HEK293 (cell line): ENCODE results near the gene EIF1AY.

Source experiments
- CTCF ChIA-PET: fragments of 350-600 bp; formaldehyde crosslinking; extraction: SDS; loops from one replicate; lab custom pipeline; 2021; ENCODE audit warnings: antibody characterized with exemption; lab: Yijun Ruan, JAX
- POLR2A ChIA-PET: fragments of 300-600 bp; formaldehyde crosslinking; extraction: SDS; loops from one replicate; lab custom pipeline; 2020; ENCODE audit warnings: antibody characterized with exemption, inconsistent platforms; lab: Yijun Ruan, JAX
- H3K27ac ChIP-seq: fragments of 200-500 bp; sonication (Bioruptor generic); 2 replicates; pipeline ENCODE4 v1.5.1; 2014; ENCODE audit warnings: low read depth, low read length, control low read depth, inconsistent platforms; ENCODE audit errors: extremely low read depth
- H3K36me3 ChIP-seq, 2 experiments: fragments of 200-500 bp in 1 of 2; sonication (Bioruptor generic) in 1 of 2; 1 replicate in 1 of 2; 2 replicates in 1 of 2; pipeline ENCODE4 v1.5.1; 2014 to 2017; ENCODE audit warnings: inconsistent platforms in 2 of 2, low read length in 2 of 2; ENCODE audit not compliant: control insufficient read depth in 2 of 2, insufficient read depth in 1 of 2
- H3K4me1 ChIP-seq: fragments of 200-500 bp; sonication (Bioruptor generic); 2 replicates; pipeline ENCODE4 v1.5.1; 2014; ENCODE audit warnings: mild to moderate bottlenecking, low read length, inconsistent platforms; ENCODE audit not compliant: control insufficient read depth, insufficient read depth
- H3K4me3 ChIP-seq: 2 replicates; pipeline ENCODE4 v1.5.1; 2011; ENCODE audit warnings: low read depth, mild to moderate bottlenecking, control low read depth, low read length, moderate library complexity
- H3K9me3 ChIP-seq: fragments of 200-500 bp; sonication (Bioruptor generic); 2 replicates; pipeline ENCODE4 v1.5.1; 2014; ENCODE audit warnings: low read depth, low read length, inconsistent platforms; ENCODE audit not compliant: control insufficient read depth, insufficient read depth
- GLI2 ChIP-seq: fragments of 450-650 bp; formaldehyde crosslinking; IDR thresholded peaks from 2 replicates; pipeline ENCODE4; 2017; ENCODE audit warnings: missing biosample characterization, missing genetic modification characterization, low read depth, borderline replicate concordance
- INSM2 ChIP-seq: fragments of 450-650 bp; formaldehyde crosslinking; IDR thresholded peaks from 2 replicates; pipeline ENCODE4 v1.5.1; 2016; ENCODE audit warnings: missing biosample characterization, missing genetic modification characterization
- ZBTB48 ChIP-seq: fragments of 450-650 bp; formaldehyde crosslinking; IDR thresholded peaks from 2 replicates; pipeline ENCODE4 v1.5.1; 2016; ENCODE audit warnings: missing biosample characterization, missing genetic modification characterization
- ZFP37 ChIP-seq: fragments of 450-650 bp; formaldehyde crosslinking; IDR thresholded peaks from 2 replicates; pipeline ENCODE4 v1.5.1; 2016; ENCODE audit warnings: missing biosample characterization, missing genetic modification characterization
- ZNF121 ChIP-seq: fragments of 450-650 bp; formaldehyde crosslinking; IDR thresholded peaks from 2 replicates; pipeline ENCODE4 v1.5.1; 2016; ENCODE audit warnings: missing biosample characterization, missing genetic modification characterization
- ZNF184 ChIP-seq: fragments of 450-650 bp; IDR thresholded peaks from 2 replicates; pipeline ENCODE4 v1.5.1; 2018; ENCODE audit warnings: missing biosample characterization, mild to moderate bottlenecking, missing genetic modification characterization
- ZNF19 ChIP-seq: fragments of 450-650 bp; formaldehyde crosslinking; IDR thresholded peaks from 2 replicates; pipeline ENCODE4; 2016; ENCODE audit warnings: missing biosample characterization, missing genetic modification characterization, low read depth
- ZNF350 ChIP-seq: fragments of 450-650 bp; formaldehyde crosslinking; IDR thresholded peaks from 2 replicates; pipeline ENCODE4 v1.5.0; 2017; ENCODE audit warnings: missing biosample characterization, mild to moderate bottlenecking, missing genetic modification characterization
- ZNF354C ChIP-seq: fragments of 450-650 bp; formaldehyde crosslinking; IDR thresholded peaks from 2 replicates; pipeline ENCODE4 v1.5.1; 2016; ENCODE audit warnings: missing biosample characterization, missing genetic modification characterization, low read depth, borderline replicate concordance
- ZNF48 ChIP-seq: fragments of 450-650 bp; formaldehyde crosslinking; IDR thresholded peaks from 2 replicates; pipeline ENCODE4 v1.5.1; 2016; ENCODE audit warnings: missing biosample characterization, missing genetic modification characterization
- ZNF544 ChIP-seq: fragments of 450-650 bp; formaldehyde crosslinking; IDR thresholded peaks from 2 replicates; pipeline ENCODE4 v1.5.0; 2017; ENCODE audit warnings: missing biosample characterization, missing genetic modification characterization

Gene EIF1AY

GRCh38 chrY:20581687-20582086 lies 6.1 kb downstream of the EIF1AY start (continued):
- TF ChIP-seq ZFP37 (tag by site-specific recombination) (no peak), ZNF19 (no peak), ZNF544 (no peak), ZNF48 (no peak)

DNA sequence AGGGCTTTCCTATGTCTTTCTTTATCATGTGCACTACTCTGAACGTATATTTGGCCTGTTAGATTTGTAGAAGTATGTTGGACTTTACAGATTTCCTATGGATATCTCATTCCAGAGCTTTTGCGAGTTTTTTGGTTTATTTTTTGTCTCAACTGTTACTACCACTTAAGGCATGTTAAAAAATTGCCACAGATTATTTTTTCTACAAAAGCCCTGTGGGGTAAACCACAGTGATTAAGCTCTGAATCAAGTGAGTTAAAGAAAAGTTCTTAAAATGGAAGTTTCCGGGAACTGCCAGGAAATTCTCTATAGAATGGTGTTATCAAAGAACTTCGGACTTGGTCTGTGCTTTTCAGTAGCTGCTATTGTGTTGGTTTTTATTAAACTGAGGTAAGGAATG lies 10.6 kb downstream of the EIF1AY start:
- H3K4me1 ChIP-seq = no peaks in the 10 kb centered on the region
- CTCF ChIA-PET = no interaction called here
- H3K27ac ChIP-seq = no peak overlapping the region
- no peak overlapping the region for H3K4me3 ChIP-seq
- H3K9me3 ChIP-seq = no peaks in the 10 kb centered on the region
- POLR2A ChIA-PET = no interaction called here
- no peaks in the 10 kb centered on the region for H3K36me3 ChIP-seq
- TF ChIP-seq ZNF121 (tag by site-specific recombination) = no peak
- TF ChIP-seq ZBTB48 (tag by site-specific recombination) = no peak
- no peak for TF ChIP-seq GLI2 (tag by site-specific recombination)
- TF ChIP-seq ZNF350 (tag by site-specific recombination) = no peak
- no peak for TF ChIP-seq ZNF184 (tag by site-specific recombination)
- no peak for TF ChIP-seq INSM2 (tag by site-specific recombination)
- no peak for TF ChIP-seq ZNF354C (tag by site-specific recombination)
